ENCODE measurements around the gene NUP210L.

DNA sequence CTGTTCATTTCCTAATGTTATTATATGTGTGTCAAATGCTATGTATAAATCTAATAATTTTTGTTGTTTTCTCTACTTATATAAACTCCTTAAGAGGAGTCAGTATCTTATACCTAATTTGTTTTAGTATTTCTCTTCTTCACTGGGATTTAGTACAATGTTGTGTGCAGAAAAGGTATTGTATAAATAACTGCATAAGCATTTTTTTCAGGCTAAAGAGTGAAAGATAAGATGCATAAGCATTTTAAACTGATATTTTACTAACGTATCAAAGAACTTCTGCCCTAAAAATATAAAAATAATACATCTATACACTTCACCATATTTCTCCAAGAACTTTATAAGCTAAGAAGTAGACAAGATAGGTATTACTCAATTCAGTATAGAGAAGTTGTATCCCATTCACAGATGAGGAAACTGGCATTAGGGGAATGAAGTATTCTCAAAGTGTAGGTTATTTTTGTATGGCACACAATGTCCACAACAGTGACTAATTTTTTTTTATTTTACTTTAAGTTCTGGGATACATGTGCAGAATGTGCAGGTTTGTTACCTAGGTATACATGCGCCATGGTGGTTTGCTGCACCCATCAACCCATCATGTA lies 59.3 kb downstream of the NUP210L start:
- TF ChIP-seq ESRRA (IDR thresholded peaks at IDR 0.05; ENCODE audit: borderline replicate concordance, low read depth) (no peak), POLR2A (conservative IDR thresholded peaks at IDR 0.05) (no peak)

Data from K562 (cell line).